ENCODE results near the gene ATAD3A. TPM values are rescaled to one million over a fixed set of nuclear protein-coding genes. Genes with fewer than 3 reads are reported as not detected.
"Not testable (repeated sequence)": the region's sequence is repeated elsewhere in the genome, so short reads cannot be mapped to it uniquely, and the experiment has no call there.

Gene ATAD3A
- total and polyA plus RNA-seq, 12 donors, result 7.8 to 46.3 (median 28.7) TPM

DNA sequence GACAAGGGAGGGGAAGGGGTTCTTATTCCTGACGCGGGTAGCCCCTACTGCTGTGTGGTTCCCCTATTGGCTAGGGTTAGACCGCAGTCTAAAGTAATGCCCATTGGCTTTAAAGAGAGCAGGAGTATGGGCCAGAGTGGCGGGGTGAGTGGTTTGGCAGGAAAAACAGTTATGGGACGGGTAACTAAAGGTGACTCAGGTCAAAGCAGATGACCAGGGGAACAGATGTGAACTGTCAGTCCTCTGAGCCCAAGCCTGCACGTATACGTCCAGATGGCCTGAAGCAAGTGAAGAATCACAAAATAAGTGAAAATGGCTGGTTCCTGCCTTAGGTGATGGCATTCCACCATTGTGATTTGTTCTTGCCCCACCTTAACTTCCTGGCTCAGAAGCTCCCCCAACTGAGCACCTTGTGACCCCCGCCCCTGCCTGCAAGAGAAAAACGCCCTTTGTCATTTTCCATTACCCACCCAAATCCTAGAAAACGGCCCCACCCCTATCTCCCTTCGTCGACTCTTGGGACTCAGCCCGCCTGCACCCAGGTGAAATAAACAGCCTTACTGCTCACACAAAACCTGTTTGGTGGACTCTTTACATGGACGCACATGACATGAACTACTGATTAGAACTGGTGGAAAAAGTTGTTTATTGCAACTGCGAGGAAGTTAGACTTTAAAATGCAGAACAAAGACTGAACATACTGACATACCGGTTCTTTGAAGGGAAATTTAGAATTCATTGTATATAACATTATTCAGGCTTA lies 41.2 kb upstream of the ATAD3A start:
- Histone ChIP-seq H3K4me3 (peak overlapping the region in 2 of 4 donors; percentile 61 to 83), H3K27ac (peak overlapping the region in 4 of 5 donors; percentile 11 to 92 (median 54)), H3K4me1 (replicated peaks in 1 of 2) (peaks cover 5 to 17% of the 10 kb centered on the region in 2 donors), H3K27me3 (no peaks in the 10 kb centered on the region), H3K9me3 (replicated peaks in 1 of 3) (no peaks in the 10 kb centered on the region), H3K36me3 (replicated peaks in 1 of 2) (no peaks in the 10 kb centered on the region)
- WGBS, 4 donors, result 18 to 21% (median 20%) methylated on average over 15 to 16 of the region's 16 CpGs
- no peak for DNase-seq
- TF ChIP-seq, protein P1, sequence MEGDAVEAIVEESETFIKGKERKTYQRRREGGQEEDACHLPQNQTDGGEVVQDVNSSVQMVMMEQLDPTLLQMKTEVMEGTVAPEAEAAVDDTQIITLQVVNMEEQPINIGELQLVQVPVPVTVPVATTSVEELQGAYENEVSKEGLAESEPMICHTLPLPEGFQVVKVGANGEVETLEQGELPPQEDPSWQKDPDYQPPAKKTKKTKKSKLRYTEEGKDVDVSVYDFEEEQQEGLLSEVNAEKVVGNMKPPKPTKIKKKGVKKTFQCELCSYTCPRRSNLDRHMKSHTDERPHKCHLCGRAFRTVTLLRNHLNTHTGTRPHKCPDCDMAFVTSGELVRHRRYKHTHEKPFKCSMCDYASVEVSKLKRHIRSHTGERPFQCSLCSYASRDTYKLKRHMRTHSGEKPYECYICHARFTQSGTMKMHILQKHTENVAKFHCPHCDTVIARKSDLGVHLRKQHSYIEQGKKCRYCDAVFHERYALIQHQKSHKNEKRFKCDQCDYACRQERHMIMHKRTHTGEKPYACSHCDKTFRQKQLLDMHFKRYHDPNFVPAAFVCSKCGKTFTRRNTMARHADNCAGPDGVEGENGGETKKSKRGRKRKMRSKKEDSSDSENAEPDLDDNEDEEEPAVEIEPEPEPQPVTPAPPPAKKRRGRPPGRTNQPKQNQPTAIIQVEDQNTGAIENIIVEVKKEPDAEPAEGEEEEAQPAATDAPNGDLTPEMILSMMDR (IDR thresholded peaks at IDR 0.05), result no peak
- intact Hi-C loops (cut with DNase I), result no loop called here

DNA sequence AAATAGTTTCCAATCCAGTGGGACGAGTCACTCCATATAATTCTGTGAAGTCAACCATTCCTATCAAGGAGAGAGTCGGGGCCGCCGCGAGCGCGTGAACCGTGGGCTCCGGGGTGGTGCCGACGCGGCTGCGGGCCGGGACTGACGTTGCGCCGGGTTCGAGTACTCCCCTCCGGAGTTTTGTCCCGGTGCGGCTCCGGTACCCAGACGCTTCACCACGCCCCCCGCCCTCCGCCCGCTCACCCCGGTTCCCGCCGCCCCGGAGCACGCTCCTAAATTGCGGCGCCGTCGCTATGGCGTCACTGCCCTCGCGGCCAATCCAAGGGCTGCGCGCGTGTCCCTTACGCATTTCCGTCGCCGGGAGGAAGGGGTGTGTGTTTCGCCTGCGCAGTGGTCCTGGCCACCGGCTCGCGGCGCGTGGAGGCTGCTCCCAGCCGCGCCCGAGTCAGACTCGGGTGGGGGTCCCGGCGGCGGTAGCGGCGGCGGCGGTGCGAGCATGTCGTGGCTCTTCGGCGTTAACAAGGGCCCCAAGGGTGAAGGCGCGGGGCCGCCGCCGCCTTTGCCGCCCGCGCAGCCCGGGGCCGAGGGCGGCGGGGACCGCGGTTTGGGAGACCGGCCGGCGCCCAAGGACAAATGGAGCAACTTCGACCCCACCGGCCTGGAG lies 40.4 kb upstream of the ATAD3A start, which contains the start of gene ATAD3B:
ATAD3B (plus strand) TSS at position 377 of the 664 bp plus-strand sequence; CDS start at position 497, 120 bp downstream.
- Histone ChIP-seq H3K4me1 (replicated peaks in 1 of 2) (peaks cover 5 to 17% of the 10 kb centered on the region in 2 donors), H3K9me3 (replicated peaks in 1 of 3) (no peaks in the 10 kb centered on the region), H3K36me3 (replicated peaks in 1 of 2) (no peaks in the 10 kb centered on the region), H3K27me3 (no peaks in the 10 kb centered on the region), H3K4me3 (peak within 1 kb of the TSS in 3 of 4 donors; percentile 61 to 83 (median 83)), H3K27ac (peak within 1 kb of the TSS in 4 of 5 donors; percentile 11 to 92 (median 54))
- intact Hi-C loops (cut with DNase I), result no loop called here
- 0 to 4% (median 1%) methylated on average over 8 to 82 of the region's 87 CpGs for WGBS, 4 donors
- TF ChIP-seq, protein P1 (IDR thresholded peaks at IDR 0.05), result no peak
- TF ChIP-seq POLR2A (IDR thresholded peaks at IDR 0.05), result peak in 1 of 2 donors; percentile 34
- DNase-seq, result peak; percentile 93 to 97 (median 95)

DNA sequence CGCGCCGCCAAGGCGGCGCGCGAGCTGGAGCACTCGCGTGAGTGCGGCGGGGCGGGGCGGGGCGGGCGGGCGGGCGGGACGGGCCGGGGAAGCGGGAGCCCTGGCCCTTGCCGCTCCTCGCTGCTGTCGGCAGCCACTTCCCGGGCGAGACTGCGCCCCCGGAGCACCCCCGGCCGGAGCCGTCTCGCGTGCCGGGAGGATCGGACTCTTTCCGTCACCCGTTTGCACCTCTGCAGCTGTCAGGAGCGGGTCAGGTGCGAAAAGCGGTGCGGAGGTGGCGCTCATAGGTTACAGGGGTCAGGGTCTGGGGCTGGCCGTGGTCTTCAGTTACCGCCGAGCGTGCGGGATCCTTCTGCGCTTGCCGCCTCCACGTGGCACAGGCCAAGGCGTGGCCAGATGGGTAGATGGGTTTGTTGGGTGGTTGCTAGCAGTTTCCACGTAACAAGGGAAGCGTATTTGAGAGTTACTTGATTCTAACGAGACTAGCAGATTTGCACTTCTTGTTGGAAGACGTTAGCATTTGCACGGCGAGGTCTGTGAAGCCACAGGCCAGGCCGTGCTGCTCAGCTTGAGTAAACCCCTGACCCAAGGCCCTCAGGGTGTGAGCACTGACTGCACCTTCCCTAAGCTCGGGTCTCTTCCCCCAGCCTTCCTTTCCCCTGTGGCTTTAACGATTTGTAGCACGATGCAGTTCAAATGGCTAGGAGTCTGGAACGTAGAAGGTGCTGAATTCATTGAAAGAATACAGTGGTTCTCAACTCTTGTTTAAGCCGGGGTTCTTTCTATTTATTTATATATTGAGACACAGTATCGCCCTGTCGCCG lies 39.7 kb upstream of the ATAD3A start:
- Histone ChIP-seq H3K4me1 (replicated peaks in 1 of 2) (peaks cover 5 to 17% of the 10 kb centered on the region in 2 donors), H3K4me3 (peak overlapping the region in 1 of 4 donors; percentile 83), H3K27ac (peak overlapping the region in 2 of 5 donors; percentile 75 to 92)
- H3K36me3 ChIP-seq (replicated peaks in 1 of 2); DNase-seq; intact Hi-C loops (cut with DNase I); H3K9me3 ChIP-seq (replicated peaks in 1 of 3); H3K27me3 ChIP-seq: not testable (repeated sequence)
- WGBS, 4 donors, result 3 to 30% (median 16%) methylated on average over 8 to 49 of the region's 65 CpGs

DNA sequence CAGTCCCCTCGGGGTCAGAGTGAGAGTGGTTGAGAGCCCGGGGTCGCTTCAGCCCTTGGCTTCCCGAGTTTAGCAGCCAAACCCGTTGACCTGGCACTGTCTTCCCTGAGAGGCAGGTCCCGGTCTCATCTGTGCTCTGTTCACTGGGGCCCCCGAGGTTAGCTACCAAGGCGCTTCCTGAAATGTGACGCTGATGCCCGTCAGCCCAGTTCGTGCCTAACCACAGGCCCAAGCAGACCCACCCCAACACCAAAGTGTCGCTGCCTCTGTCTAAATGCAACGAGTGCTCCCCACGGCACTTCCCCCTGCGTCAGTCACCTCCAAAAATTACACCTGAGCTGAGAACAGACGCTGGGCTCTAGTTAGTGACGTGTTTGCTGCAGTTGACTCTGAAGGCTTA lies 36.0 kb upstream of the ATAD3A start:
- 80 to 86% (median 81%) methylated on average over 2 to 15 of the region's 17 CpGs for WGBS, 4 donors
- DNase-seq; H3K4me3 ChIP-seq; H3K27me3 ChIP-seq; H3K9me3 ChIP-seq (replicated peaks in 1 of 3); H3K27ac ChIP-seq; intact Hi-C loops (cut with DNase I): not testable (repeated sequence)
- peaks cover 5 to 11% of the 10 kb centered on the region in 2 donors for H3K4me1 ChIP-seq (replicated peaks in 1 of 2)
- H3K36me3 ChIP-seq (replicated peaks in 1 of 2), result peaks cover 0 to 25% of the 10 kb centered on the region in 2 donors

DNA sequence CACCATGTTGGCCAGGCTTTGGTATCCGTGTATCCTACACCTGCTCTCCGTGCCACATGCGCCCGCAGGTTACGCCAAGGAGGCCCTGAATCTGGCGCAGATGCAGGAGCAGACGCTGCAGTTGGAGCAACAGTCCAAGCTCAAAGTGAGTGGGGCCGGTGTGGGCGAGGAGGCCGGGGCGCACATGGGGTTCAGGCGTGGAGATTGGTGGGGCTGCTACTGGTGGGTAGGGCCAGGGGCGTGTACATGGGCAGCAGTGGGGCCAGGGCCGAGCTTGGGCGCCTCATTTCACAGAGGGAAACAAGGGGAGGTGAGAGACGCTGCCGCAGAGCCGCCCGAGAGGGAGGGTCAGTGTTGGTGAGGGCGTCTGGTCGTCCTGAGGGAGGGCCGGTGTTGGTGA lies 34.8 kb upstream of the ATAD3A start:
- peaks cover 5 to 9% of the 10 kb centered on the region in 2 donors for H3K4me1 ChIP-seq (replicated peaks in 1 of 2)
- H3K27me3 ChIP-seq, result no peaks in the 10 kb centered on the region
- no peaks in the 10 kb centered on the region for H3K9me3 ChIP-seq (replicated peaks in 1 of 3)
- TF ChIP-seq, protein P1 (IDR thresholded peaks at IDR 0.05), result no peak
- TF ChIP-seq POLR2A (IDR thresholded peaks at IDR 0.05), result no peak
- DNase-seq, result no peak
- H3K27ac ChIP-seq, result no peak overlapping the region
- no peak overlapping the region for H3K4me3 ChIP-seq
- WGBS, 4 donors, result 94 to 98% (median 97%) methylated on average over 22 of the region's 22 CpGs
- peaks cover 0 to 31% of the 10 kb centered on the region in 2 donors for H3K36me3 ChIP-seq (replicated peaks in 1 of 2)
- intact Hi-C loops (cut with DNase I), result no loop called here
